Thoracic aorta (tissue), 2 donors: ENCODE data around the gene SLC7A6OS. TPM values are rescaled to one million over a fixed set of nuclear protein-coding genes. Genes with fewer than 3 reads are reported as not detected.

Source experiments
- ATAC-seq: fragments of 150-250 bp; one replicate; pipeline ENCODE4 v1.8.0; 2017; ENCODE audit warnings: low read depth; ENCODE audit not compliant: insufficient number of reproducible peaks, low FRiP score
- DNase-seq: peaks from one replicate; pipeline ENCODE4 v3.0.0-alpha.2; 2020; ENCODE audit warnings: low spot score
- H3K27ac ChIP-seq, 2 donors: fragments of 200-600 bp; sonication (generic); 1 replicate in 1 of 2; 2 replicates in 1 of 2; pipeline ENCODE4 v1.5.1; 2016; ENCODE audit warnings: mild to moderate bottlenecking in 2 of 2, moderate library complexity in 2 of 2
- H3K27me3 ChIP-seq: fragments of 200-600 bp; sonication (generic); replicated peaks from 2 replicates; pipeline ENCODE4 v1.6.0; 2016; ENCODE audit warnings: mild to moderate bottlenecking; ENCODE audit not compliant: insufficient read depth
- H3K36me3 ChIP-seq: fragments of 200-600 bp; sonication (generic); one replicate; pipeline ENCODE4 v1.5.1; 2016
- H3K4me1 ChIP-seq, 2 donors: fragments of 200-600 bp; sonication (generic); 1 replicate in 1 of 2; 2 replicates in 1 of 2; pipeline versions ENCODE4 v1.5.1 to v1.6.0; 2016; ENCODE audit warnings: low read depth in 2 of 2, mild to moderate bottlenecking in 1 of 2; ENCODE audit not compliant: control insufficient read depth in 1 of 2
- H3K4me3 ChIP-seq: fragments of 200-600 bp; sonication (generic); 2 replicates; pipeline ENCODE4 v1.5.1; 2016; ENCODE audit warnings: mild to moderate bottlenecking
- H3K9me3 ChIP-seq: fragments of 200-600 bp; sonication (generic); 2 replicates; pipeline ENCODE4 v1.5.1; 2016
- total RNA-seq, 2 donors: library from RNA; depleted of rRNA; stranded (reverse); fragments of >200 nt; gene quantifications; one replicate each; pipeline versions ENCODE4 v1.1.0 to v1.2.3, GENCODE V29; 2016
- TF ChIP-seq, protein P1 (sequence below): fragments of 200-600 bp; sonication (generic); IDR thresholded peaks from one replicate; pipeline ENCODE4 v1.5.1; 2019; ENCODE audit warnings: antibody characterized with exemption

Gene SLC7A6OS
- total RNA-seq, 2 donors from 2014 or later, result 15.6 to 22.6 TPM

DNA sequence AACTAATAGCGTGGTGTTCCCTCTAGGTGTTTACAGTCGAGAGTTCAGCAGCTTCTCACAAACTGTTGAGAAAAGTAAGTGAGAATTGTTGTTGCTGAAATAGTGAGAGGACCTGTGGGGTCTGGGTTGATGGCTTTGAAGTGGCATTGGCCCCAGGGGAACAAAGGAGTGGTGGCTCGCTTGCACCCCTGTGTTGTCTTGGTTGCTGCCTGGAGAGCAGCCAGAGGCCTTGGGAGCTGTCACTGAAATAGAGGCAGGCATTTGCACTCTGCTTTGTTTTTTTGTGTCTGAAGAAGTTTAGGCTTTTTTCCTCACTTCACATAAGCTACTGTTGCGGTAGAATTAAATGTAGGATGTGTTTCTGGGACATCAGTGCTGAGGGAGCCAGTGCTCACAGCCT lies 36.9 kb upstream of the SLC7A6OS start:
- DNase-seq, result no peak

DNA sequence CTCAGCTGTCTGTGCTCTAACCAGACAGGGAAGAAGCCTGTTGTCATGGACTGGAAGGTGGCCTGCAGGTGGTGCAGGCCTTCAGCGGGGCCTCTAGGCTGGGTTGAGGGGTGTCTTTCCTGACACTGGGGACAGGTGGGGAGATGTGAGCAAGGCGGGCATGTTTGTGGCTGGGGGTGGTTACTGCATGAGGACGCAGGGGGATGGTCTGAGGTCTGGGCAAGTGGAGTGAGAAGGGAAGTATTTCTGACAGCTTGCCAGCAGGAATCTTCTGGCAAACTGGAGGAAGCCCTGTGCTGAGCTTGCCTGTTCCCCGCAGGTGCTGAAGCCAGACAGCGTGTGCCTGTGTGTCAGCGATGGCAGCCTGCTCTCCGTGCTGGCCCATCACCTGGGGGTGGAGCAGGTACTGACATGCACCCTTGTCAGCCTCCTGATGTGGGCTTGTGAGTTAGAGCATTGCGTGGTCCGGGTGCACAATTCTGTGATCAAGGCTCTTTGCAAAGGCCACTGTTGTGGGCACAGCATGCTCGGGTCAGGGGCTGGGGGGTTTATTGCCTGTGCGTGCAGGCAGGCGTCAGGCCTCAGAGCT lies 36.2 kb upstream of the SLC7A6OS start:
- no peak overlapping the region for H3K4me3 ChIP-seq
- H3K9me3 ChIP-seq, result no peaks in the 10 kb centered on the region
- no peak for DNase-seq
- no peak for ATAC-seq
- H3K4me1 ChIP-seq, result peaks cover 0 to 10% of the 10 kb centered on the region in 2 donors
- H3K36me3 ChIP-seq, result peaks cover 26% of the 10 kb centered on the region
- H3K27ac ChIP-seq, result no peak overlapping the region
- no peaks in the 10 kb centered on the region for H3K27me3 ChIP-seq
- TF ChIP-seq, protein P1, sequence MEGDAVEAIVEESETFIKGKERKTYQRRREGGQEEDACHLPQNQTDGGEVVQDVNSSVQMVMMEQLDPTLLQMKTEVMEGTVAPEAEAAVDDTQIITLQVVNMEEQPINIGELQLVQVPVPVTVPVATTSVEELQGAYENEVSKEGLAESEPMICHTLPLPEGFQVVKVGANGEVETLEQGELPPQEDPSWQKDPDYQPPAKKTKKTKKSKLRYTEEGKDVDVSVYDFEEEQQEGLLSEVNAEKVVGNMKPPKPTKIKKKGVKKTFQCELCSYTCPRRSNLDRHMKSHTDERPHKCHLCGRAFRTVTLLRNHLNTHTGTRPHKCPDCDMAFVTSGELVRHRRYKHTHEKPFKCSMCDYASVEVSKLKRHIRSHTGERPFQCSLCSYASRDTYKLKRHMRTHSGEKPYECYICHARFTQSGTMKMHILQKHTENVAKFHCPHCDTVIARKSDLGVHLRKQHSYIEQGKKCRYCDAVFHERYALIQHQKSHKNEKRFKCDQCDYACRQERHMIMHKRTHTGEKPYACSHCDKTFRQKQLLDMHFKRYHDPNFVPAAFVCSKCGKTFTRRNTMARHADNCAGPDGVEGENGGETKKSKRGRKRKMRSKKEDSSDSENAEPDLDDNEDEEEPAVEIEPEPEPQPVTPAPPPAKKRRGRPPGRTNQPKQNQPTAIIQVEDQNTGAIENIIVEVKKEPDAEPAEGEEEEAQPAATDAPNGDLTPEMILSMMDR, result no peak

More for the DNA sequence above, 36.9 kb upstream of the SLC7A6OS start:
- no peak for ATAC-seq
- H3K36me3 ChIP-seq, result peaks cover 29% of the 10 kb centered on the region
- no peaks in the 10 kb centered on the region for H3K27me3 ChIP-seq
- TF ChIP-seq, protein P1, result no peak
- H3K4me1 ChIP-seq, result peaks cover 0 to 10% of the 10 kb centered on the region in 2 donors
- H3K4me3 ChIP-seq, result no peak overlapping the region
- H3K9me3 ChIP-seq, result no peaks in the 10 kb centered on the region
- no peak overlapping the region for H3K27ac ChIP-seq

DNA sequence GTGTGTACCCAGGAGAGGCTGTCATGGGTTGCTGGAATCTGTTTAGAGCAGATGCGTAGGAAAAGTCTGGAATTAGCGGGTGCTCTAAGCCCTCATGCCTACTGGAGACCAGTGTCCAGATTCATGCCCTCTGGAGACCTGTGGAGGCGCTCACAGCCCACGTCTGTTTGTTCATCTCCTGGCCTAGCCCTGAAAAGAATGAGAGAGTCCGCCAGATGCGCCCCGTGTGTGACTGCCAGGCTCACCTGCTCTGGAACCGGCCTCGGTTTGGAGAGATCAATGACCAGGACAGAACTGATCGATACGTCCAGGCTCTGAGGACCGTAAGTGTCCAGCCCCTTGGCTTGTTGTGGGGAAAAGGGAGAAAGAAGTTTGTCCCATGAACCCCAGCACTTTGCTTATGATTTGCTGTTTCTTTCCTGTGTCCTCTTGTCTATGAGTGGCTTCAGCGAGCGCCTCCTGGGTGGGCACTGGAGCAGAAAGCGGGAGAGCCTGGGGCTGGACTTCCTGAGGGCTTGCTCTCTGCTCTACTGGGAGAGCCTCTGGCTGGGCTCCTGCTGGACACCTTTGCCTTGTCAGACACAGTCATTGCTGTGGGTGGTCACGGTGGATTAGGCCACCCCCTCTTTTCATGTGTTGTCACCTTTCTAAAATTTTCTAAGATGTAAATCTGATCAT lies 35.4 kb upstream of the SLC7A6OS start:
- no peak overlapping the region for H3K27ac ChIP-seq
- H3K36me3 ChIP-seq, result peaks cover 18% of the 10 kb centered on the region

DNA sequence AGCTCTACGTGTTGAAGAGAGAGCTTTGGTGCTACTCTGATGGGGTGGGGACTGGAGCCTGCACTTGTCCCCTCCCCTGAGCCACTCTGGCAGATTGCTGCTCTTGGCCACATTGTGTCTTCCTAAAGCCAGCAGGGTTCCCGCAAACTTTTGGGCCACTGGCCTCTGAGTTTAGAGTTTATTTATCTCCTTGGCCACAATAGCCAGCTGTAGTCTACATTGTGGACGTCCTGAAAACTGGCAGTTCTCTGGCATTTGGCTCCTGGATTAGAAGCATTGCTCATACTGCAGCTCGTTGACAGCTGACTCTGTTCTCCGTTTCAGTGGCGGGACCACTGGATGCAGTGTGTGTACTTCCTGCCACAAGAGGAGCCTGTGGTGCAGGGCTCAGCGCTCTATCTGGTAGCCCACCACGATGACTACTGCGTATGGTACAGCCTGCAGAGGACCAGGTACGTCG lies 34.6 kb upstream of the SLC7A6OS start:
- TF ChIP-seq, protein P1, result no peak
- Histone ChIP-seq H3K9me3 (no peaks in the 10 kb centered on the region), H3K27ac (peak overlapping the region in 1 of 2 donors; percentile 28), H3K27me3 (no peaks in the 10 kb centered on the region), H3K36me3 (peaks cover 18% of the 10 kb centered on the region), H3K4me3 (no peak overlapping the region), H3K4me1 (peaks cover 0 to 10% of the 10 kb centered on the region in 2 donors)
- ATAC-seq, result no peak
- DNase-seq, result no peak

More for the DNA sequence above, 35.4 kb upstream of the SLC7A6OS start:
- no peak overlapping the region for H3K4me3 ChIP-seq
- TF ChIP-seq, protein P1, result no peak
- H3K4me1 ChIP-seq, result peaks cover 0 to 10% of the 10 kb centered on the region in 2 donors
- ATAC-seq, result no peak
- no peaks in the 10 kb centered on the region for H3K27me3 ChIP-seq
- no peaks in the 10 kb centered on the region for H3K9me3 ChIP-seq
- no peak for DNase-seq

DNA sequence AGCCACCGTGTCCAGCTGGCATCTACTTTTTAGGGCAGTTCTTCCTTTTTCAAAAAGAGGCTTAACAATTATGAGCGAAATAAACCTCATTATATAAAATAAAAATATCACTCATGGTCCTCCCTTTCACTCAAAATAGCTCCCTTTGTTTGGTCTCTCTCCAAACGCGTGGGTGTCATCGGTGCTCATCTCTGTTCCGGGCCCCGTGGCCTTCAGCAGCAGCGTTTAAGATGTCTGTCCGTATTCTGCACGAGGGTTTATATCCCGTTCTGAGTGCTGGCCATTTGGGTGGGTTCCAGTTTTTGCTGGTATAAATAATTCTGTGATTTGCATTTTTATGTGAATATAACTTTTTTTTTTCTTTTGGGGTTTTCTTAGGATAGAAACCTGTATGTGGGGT lies 33.5 kb upstream of the SLC7A6OS start:
- H3K9me3 ChIP-seq, result no peaks in the 10 kb centered on the region
- no peaks in the 10 kb centered on the region for H3K27me3 ChIP-seq
- peaks cover 23% of the 10 kb centered on the region for H3K36me3 ChIP-seq
- H3K27ac ChIP-seq, result no peak overlapping the region
- ATAC-seq (no peak), DNase-seq (no peak)
- H3K4me1 ChIP-seq, result peaks cover 0 to 10% of the 10 kb centered on the region in 2 donors
- no peak overlapping the region for H3K4me3 ChIP-seq
- TF ChIP-seq, protein P1, result no peak
